Urothelium cell line (cell line): ENCODE measurements around the gene CRX.
"Not testable (repeated sequence)": the region's sequence is repeated elsewhere in the genome, so short reads cannot be mapped to it uniquely, and the experiment has no call there.

Source experiments
- DNase-seq: peaks from one replicate; pipeline ENCODE4 v3.0.0; 2011; ENCODE audit warnings: low spot score, mixed read lengths
- FAIRE-seq: peaks from 2 replicates; lab custom pipeline; 2011; peaks lifted over from hg19 to GRCh38; lab: Jason Lieb, UNC

The CRX gene

GRCh38 chr19:47821460-47822020 is at the start of gene CRX:
TSS of gene CRX (plus strand) at chr19:47821937. CDS start at chr19:47834444, 12,507 bp downstream.
- FAIRE-seq (no peak), DNase-seq (no peak)

DNA sequence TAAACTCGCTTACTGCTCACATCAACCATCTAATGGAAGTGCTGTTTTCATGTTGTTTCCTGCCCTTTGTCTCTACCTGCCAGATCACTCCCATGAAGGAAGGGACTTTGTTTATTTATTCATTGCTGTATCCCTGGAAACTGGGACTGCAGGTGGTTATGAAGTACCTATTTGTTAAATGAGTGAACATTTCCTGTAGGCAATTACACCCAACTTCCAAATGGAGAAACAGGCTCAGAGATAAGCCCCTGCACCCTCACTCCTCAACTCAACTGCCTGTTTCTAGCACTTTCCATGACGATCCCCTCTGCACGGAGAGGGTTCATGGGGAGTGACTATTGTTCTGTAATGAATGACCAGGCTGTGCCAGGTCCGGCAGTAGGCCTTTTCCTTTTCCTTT is 45.2 kb upstream of the CRX start:
- FAIRE-seq (no peak), DNase-seq (no peak)

GRCh38 chr19:47777245-47778048 is 44.3 kb upstream of the CRX start:
- not testable (repeated sequence) for FAIRE-seq, DNase-seq

- peak; percentile 95 for FAIRE-seq
- DNase-seq: peak; percentile 96
Measured at GRCh38 chr19:47778049-47778953, 43.4 kb upstream of the CRX start, which contains the start of gene SELENOW. TSS of gene SELENOW (plus strand) at chr19:47778703. CDS start at chr19:47778786, 83 bp downstream.

DNA sequence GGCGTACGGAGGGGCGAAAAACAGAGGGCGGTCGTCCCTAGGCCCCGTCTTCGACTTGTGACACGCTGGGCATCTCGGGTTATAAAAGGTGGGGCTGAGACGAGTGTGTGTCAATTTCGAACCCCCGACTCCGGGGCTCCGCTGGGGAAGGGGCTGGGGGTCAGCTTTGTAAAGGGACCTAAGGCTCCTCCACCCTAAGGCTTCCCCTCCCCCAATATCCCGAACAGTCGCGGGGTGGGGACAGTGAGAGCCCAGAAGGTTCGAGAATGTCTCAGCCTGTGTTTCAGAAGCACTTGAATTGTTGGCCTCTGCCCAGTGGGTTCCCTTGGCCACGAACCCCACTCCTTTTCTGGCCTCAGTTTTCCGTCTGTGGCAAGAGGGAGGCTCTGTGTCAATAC is 42.8 kb upstream of the CRX start:
- no peak for FAIRE-seq
- no peak for DNase-seq

- DNase-seq: peak; percentile 29
- no peak for FAIRE-seq
Measured at GRCh38 chr19:47779524-47780214, 42.1 kb upstream of the CRX start.

- DNase-seq: no peak
- no peak for FAIRE-seq
Measured at GRCh38 chr19:47780215-47780551, 41.6 kb upstream of the CRX start.

DNA sequence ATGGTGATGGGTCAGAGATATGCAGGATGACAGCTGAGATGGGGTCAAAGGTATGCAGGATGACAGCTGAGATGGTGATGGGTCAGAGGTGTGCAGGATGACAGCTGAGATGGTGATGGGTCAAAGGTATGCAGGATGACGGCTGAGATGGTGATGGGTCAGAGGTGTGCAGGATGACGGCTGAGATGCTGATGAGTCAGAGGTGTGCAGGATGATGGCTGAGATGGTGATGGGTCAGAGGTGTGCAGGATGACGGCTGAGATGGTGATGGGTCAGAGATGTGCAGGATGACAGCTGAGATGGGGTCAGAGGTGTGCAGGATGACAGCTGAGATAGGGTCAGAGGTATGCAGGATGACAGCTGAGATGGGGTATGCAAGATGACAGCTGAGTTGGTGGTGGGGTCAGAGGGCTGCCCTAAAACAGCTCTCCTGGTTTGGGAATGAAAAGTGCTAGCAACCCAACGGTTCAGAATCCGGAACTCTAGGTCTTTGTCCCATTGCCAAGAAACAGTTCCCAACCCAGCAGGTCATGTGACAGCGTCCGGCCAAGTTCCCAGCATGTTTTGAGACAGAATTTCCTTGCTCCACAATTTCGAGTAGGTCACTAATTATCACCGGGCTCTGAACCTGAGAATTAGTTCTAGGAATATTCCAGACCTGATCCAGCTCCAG is 40.0 kb upstream of the CRX start:
- FAIRE-seq (peak; percentile 91), DNase-seq (no peak)

DNA sequence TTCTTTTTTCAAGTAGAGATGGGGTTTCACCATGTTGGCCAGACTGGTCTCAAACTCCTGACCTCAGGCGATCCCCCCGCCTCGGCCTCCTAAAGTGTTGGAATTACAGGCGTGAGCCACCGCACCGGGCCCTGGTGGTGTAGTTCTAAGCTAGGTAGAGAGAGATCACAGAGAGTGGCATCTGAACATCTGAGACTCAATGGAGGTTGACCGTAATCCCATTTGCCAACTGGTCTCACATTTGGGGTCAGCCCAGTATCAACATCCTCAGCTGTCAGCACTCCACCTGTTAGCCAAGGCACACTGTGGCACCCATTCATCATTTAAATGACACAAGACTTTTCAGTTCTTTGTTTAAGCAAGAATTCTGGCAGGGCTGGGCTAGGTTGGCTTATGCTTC is 35.2 kb upstream of the CRX start:
- no peak for DNase-seq
- FAIRE-seq: no peak

DNA sequence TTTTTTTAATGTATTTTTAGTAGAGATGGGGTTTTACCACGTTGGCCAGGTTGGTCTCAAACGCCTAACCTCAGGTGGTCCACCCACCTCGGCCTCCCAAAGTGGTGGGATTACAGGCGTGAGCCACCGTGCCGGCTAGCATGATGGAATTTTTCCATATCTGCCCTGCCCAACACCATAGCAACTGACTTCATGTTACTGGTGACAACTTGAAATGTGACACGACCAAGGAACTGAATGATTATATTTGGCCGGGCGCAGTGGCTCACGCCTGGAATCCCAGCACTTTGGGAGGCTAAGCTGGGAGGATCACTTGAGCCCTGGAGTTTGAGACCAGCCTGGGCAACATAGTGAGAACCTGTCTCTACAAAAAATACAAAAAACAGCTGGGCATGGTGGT is 34.4 kb upstream of the CRX start:
- DNase-seq, FAIRE-seq: not testable (repeated sequence)

DNA sequence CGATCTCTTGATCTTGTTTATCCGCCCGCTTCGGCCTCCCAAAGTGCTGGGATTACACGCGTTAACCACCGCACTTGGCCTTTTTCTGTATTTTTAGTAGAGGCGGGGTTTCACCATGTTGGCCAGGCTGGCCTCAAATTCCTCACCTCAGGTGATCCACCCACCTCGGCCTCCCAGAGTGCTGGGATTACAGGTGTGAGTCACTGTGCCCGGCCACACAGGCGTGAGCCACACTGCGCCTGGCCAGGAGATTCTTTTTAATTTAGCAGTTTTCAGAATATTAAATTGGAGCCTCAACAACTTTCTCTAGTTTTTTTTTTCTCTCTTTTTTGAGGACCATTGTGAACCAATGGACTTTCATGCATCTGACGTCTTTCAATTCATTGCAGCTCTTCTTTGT is 31.9 kb upstream of the CRX start:
- not testable (repeated sequence) for DNase-seq, FAIRE-seq

- FAIRE-seq: no peak
Measured at GRCh38 chr19:47790398-47790814, 31.3 kb upstream of the CRX start.

GRCh38 chr19:47792616-47793015 is 29.1 kb upstream of the CRX start:
- DNase-seq: no peak
- FAIRE-seq: no peak

More at GRCh38 chr19:47790398-47790814, 31.3 kb upstream of the CRX start:
- DNase-seq: peak; percentile 83

DNA sequence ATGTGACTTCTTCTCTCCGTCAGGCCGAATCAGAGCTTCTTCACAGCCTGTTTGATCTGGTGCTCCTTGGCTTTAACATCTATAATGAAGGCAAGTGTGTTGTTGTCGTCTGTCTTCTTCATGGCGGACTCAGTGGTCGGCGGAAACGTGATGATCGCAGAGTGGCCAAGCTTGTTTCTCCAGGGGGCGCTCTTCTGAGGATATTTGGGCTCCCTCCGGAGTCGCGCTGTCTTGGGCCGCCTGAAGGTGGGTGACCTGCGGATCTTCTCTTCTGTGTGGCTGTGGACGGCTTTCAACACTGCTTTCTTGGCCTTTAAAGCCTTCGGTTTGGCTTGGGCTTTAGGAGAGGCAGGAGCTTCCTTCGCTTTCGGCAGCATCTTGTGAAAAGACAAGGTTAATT is 27.2 kb upstream of the CRX start:
- DNase-seq: no peak
- no peak for FAIRE-seq

GRCh38 chr19:47796785-47797184 is 25.0 kb upstream of the CRX start:
- FAIRE-seq (no peak), DNase-seq (no peak)

DNA sequence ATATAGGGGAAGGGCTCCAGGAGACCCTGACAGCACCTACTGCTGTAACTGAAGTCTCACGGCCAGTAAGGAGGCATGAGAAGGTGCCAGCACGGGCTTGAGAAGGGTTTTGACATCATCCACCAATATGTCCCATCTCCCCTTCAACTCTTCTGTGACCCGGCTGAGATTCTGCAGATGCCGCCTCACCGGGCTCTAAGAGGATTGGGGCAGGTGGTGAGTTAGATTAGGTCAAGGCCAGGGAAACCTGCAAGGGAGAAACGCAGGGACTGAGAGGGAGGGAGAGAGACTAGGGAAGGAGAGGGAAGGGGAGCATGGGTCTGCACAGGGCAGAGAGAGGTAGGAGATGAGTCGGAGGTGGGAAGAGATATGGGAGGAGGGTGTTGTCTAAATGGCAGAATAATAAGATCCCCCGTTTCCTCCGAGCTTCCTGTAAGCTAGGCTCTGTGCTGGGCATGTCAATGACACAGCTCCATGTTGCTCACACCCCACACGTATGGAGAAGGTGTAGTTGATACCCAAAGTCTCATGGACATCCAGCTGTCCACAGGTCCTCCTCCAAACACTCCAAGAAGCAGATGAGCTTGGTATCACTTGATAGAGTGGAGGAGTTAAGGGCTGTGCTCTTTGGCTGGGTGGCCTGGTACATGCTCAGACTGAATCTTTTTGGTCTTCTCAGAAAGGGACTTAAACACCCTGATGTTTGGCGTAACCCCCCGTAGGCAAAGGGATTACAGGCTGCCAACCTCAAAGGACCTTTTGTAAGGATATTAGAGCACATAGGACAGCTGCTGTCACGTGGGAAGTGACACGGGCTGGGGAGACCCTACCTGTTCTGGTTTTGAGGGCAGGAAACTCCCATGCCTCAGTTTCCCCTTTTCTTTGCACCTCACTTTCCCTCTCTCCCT is 23.5 kb upstream of the CRX start:
- FAIRE-seq (peak; percentile 20), DNase-seq (no peak)

DNA sequence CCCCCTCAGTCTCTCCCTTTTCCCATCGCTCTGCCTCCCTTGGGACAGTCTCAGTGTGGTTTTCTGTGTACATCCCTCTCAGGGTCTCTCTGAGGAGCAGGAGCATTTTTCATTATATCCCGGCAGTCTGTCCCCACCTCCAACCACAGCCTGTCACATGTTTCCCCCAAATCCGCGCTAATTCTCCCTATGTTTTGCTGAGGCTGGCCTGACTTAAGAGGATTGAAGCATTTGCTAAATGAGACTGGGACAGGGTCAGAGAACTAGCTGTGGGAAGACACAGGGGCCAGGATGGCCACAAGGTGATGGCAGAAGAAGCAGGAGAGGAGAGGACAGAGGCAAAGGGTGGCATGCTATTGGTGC is 22.9 kb upstream of the CRX start:
- FAIRE-seq (no peak), DNase-seq (no peak)

DNA sequence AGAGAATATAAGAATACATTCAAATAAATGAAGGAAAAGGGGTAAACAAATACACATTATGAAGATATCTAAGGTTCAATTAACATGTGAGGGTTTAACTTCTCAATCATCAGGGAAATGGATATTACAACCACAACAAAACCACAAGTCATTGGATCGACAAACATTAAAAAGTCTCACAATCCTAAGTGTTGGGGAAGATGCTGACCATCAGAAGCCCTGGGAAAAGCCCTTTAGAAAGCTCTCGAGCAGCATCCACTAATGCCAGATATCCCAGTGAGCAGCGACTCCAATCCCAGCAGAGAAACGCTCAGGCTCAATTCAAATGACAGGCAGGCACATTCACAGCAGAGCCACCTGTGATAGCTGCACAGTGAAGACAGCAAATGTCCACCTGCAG is 20.5 kb upstream of the CRX start:
- peak; percentile 20 for FAIRE-seq
- DNase-seq: no peak

DNA sequence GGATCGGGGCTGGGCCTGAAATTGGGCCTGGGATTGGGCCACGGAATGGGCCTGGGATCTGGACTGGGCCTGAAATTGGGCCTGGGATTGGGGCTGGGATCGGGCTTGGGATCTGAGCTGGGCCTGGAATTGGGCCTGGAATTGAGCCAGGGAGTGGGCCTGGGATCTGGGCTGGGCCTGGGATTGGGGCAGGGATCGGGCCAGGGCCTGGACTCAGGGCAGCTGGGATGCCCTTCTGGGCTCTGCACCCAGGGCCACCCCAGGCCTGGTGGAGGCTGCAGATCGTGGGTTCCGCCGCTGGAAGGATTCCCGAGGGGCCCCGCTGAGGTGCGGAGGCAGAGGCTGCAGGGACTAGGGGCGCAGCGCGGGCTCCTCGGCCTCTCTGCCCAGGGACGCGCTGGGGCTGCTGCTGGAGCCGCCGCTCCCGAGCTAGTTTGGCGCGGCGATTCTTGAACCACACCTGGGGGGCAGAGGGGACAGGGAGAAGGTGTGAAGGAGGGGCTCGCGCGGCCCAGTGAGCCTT is 19.2 kb upstream of the CRX start:
- FAIRE-seq: no peak
- DNase-seq: no peak
